ENCODE measurements around the gene MARCHF2. TPM values are rescaled to one million over a fixed set of nuclear protein-coding genes. Genes with fewer than 3 reads are reported as not detected.

The MARCHF2 gene
- total RNA-seq, 1 donor from 2014 or later: 58.7 TPM

DNA sequence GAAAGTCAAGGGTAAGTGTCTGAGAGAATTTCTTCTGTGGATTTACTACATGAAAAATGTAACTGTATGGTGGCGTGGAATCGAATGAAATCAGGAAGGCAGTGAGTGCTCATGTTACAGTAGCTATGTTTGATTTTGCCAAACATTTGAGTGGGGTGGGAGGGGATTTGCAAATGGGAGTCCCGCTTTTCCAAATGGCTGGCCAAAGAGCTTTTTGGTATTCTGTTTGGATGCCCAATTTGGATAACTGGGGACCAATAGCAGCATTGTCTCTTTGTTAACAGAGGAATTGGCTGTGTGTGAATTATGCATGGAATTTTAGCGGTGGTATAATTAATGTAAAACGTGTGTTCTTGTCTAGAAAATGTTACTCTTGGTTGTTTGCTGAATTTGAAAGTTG is 49.5 kb downstream of the MARCHF2 start:
- H3K4me3 ChIP-seq: no peak overlapping the region
- H3K27ac ChIP-seq: no peak overlapping the region
- H3K27me3 ChIP-seq: no peaks in the 10 kb centered on the region
- peaks cover 56% of the 10 kb centered on the region for H3K4me1 ChIP-seq
- intact Hi-C loops (cut with DNase I): no loop called here
- no peak for ATAC-seq
- peaks cover 46% of the 10 kb centered on the region for H3K36me3 ChIP-seq
- TF ChIP-seq, protein P1, sequence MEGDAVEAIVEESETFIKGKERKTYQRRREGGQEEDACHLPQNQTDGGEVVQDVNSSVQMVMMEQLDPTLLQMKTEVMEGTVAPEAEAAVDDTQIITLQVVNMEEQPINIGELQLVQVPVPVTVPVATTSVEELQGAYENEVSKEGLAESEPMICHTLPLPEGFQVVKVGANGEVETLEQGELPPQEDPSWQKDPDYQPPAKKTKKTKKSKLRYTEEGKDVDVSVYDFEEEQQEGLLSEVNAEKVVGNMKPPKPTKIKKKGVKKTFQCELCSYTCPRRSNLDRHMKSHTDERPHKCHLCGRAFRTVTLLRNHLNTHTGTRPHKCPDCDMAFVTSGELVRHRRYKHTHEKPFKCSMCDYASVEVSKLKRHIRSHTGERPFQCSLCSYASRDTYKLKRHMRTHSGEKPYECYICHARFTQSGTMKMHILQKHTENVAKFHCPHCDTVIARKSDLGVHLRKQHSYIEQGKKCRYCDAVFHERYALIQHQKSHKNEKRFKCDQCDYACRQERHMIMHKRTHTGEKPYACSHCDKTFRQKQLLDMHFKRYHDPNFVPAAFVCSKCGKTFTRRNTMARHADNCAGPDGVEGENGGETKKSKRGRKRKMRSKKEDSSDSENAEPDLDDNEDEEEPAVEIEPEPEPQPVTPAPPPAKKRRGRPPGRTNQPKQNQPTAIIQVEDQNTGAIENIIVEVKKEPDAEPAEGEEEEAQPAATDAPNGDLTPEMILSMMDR (IDR thresholded peaks at IDR 0.05): no peak
- DNase-seq: no peak
- no peaks in the 10 kb centered on the region for H3K9me3 ChIP-seq

GRCh38 chr19:8463365-8463764 is 50.3 kb downstream of the MARCHF2 start:
- Histone ChIP-seq H3K27me3 (no peaks in the 10 kb centered on the region), H3K4me1 (peaks cover 48% of the 10 kb centered on the region), H3K4me3 (no peak overlapping the region), H3K9me3 (no peaks in the 10 kb centered on the region), H3K36me3 (peaks cover 54% of the 10 kb centered on the region), H3K27ac (peak overlapping the region; percentile 1)
- intact Hi-C loops (cut with DNase I): no loop called here
- TF ChIP-seq, protein P1 (IDR thresholded peaks at IDR 0.05): no peak
- DNase-seq (no peak), ATAC-seq (peak; percentile 38)

- TF ChIP-seq, protein P1 (IDR thresholded peaks at IDR 0.05): no peak
- no peak overlapping the region for H3K4me3 ChIP-seq
- peaks cover 24% of the 10 kb centered on the region for H3K4me1 ChIP-seq
- no peaks in the 10 kb centered on the region for H3K27me3 ChIP-seq
- peaks cover 80% of the 10 kb centered on the region for H3K36me3 ChIP-seq
- H3K9me3 ChIP-seq: no peaks in the 10 kb centered on the region
- no peak overlapping the region for H3K27ac ChIP-seq
- ATAC-seq (no peak), DNase-seq (no peak)
- intact Hi-C loops (cut with DNase I): no loop called here
Observed at GRCh38 chr19:8466018-8466417, 52.9 kb downstream of the MARCHF2 start.

DNA sequence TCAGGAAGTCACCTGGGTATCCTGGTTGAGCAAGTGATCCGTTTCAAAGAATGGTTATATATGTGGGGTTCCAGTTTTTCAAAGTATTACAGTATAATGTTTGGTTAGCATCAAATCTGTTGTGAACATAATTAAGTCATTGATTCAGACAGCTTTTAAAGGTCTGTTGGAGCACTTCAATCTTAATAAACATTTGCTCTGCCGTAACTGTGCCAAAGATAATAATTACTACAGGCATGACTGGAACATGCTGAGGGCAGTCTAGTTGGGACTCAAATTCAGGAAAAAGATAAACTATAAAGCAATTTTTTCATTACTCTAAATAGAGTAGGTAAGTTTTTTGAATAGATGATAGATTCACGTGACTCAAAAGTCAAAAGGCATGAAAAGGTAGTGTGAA is 55.0 kb downstream of the MARCHF2 start:
- TF ChIP-seq, protein P1 (IDR thresholded peaks at IDR 0.05): no peak
- H3K27me3 ChIP-seq: no peaks in the 10 kb centered on the region
- peaks cover 7% of the 10 kb centered on the region for H3K4me1 ChIP-seq
- intact Hi-C loops (cut with DNase I): no loop called here
- no peak overlapping the region for H3K4me3 ChIP-seq
- H3K9me3 ChIP-seq: no peaks in the 10 kb centered on the region
- no peak overlapping the region for H3K27ac ChIP-seq
- ATAC-seq: no peak
- H3K36me3 ChIP-seq: peaks cover 98% of the 10 kb centered on the region
- DNase-seq: no peak

- no peaks in the 10 kb centered on the region for H3K27me3 ChIP-seq
- TF ChIP-seq, protein P1 (IDR thresholded peaks at IDR 0.05): no peak
- H3K4me3 ChIP-seq: no peak overlapping the region
- peaks cover 100% of the 10 kb centered on the region for H3K36me3 ChIP-seq
- no peaks in the 10 kb centered on the region for H3K4me1 ChIP-seq
- H3K9me3 ChIP-seq: no peaks in the 10 kb centered on the region
- DNase-seq: no peak
- intact Hi-C loops (cut with DNase I): no loop called here
- no peak for ATAC-seq
- no peak overlapping the region for H3K27ac ChIP-seq
Observed at GRCh38 chr19:8468761-8469373, 55.8 kb downstream of the MARCHF2 start.

All from upper lobe of right lung (tissue), 1 donor.